GM18505 (cell line): ENCODE results near the gene TTLL6.
"Not testable (repeated sequence)": the region's sequence is repeated elsewhere in the genome, so short reads cannot be mapped to it uniquely, and the experiment has no call there.

Experiments
- ATAC-seq: cut with Tn5 transposase; IDR thresholded peaks from one replicate; pipeline ENCODE4 v1.9.1; 2021; ENCODE audit not compliant: unreplicated experiment
- POLR2A ChIP-seq: IDR thresholded peaks from 4 replicates; pipeline ENCODE4 v1.6.1; 2011; ENCODE audit warnings: borderline replicate concordance; ENCODE audit not compliant: insufficient read depth, insufficient read length; ENCODE audit errors: extremely low read depth

TTLL6 gene

DNA sequence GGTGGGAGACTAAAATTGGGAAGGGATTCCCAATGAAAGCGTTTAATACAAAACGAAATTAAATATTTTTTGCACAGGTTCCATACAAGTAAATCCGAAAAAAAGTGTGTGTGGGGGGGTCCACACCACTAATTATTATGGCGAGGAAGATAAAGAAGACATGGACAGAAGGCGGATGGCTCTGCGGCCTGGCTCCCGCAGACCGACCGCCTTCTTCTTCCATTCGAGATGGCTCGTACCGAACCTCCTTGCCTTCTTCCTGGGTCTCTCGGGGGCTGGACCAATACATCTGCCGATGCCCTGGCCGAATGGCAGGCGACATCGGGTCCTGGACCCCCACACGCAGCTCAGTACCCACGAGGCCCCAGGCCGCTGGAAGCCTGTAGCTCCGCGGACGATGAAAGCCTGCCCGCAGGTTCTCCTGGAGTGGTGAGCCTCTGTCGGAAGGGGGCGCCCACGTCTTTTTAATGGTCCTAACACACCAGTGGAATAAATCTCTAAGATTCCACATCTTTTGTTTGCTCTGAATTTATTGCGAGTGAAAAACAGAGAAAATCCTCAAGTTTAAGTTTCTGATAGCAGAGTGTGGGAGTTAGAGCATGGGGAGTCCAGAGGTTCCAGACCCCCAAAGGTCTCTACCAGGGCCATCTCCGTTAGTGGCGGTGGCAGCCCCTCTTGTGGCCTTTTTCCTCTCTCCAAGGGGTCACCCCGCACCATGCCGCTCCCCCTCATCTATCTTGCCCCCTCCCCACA lies 92.6 kb downstream of the TTLL6 start:
- no peak for TF ChIP-seq POLR2A
- no peak for ATAC-seq

DNA sequence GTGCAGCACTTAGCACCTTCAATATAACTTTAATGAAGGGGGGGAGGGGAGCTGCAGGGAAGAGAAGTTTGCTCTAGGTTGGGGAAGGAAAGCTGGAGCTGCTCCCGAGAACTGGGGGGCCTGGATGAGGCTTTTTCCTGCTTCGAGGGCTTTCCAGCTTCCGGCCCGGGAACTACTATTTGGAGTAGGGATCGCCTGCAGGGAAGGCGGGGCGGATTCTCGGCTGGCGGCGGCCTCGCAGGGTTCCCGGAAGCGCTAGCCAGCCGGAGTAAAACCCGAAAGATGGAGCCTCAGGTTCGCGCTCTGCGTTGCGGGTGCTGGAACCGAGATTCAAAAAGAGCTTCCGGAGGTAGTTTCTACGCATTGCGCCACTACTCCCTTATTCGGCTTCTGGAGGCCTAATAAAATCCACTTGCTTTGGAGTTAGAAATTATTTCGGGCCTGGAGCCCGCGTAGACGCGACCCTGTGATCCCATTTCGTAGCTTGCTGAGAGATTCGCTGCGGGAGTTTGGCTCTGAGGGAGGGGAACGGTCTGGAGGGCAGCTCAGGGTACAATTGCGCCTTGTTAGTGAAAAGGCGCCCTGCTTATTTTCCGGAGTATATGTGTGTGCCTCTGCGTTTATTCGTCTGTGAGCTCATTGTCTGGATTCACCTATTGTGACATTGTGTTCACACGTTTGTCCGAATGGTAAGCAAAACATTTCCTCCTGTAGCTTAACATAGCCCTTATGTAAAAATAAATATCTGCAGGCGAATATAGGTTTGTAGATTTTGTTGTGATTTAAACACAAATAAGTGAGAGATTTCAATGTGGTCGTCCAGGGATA lies 93.4 kb downstream of the TTLL6 start:
- TF ChIP-seq POLR2A: no peak
- ATAC-seq: no peak

DNA sequence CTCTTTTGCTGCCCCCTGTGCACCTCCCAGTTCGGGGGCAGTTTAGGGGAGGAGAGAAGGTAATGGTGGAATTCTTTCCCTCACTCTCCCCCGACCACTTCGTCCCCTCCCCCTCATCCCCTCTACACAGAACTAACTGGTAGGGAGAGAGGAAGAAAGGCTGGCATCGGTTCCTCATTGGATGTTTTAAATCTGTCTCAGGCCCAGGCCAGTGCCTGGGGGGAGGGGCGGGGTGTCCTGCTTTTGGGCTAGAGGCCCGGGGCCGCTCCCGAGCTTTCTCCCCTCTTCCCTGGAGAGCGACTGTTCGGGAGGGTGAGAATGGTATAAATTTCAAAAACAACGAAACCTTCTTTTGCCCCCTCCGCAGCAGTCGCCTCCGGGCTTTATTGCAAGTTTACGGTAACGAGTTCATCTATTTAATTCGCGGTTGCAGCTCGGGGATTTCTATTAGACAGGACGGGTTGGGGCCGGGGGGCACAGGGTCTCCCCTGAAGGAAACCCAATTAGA lies 94.1 kb downstream of the TTLL6 start, which contains the start of gene PRAC2:
TSS of gene PRAC2 (plus strand) at position 271 of the 508 bp plus-strand sequence. CDS start 1,226 bp downstream, outside the sequence.
- ATAC-seq: no peak

DNA sequence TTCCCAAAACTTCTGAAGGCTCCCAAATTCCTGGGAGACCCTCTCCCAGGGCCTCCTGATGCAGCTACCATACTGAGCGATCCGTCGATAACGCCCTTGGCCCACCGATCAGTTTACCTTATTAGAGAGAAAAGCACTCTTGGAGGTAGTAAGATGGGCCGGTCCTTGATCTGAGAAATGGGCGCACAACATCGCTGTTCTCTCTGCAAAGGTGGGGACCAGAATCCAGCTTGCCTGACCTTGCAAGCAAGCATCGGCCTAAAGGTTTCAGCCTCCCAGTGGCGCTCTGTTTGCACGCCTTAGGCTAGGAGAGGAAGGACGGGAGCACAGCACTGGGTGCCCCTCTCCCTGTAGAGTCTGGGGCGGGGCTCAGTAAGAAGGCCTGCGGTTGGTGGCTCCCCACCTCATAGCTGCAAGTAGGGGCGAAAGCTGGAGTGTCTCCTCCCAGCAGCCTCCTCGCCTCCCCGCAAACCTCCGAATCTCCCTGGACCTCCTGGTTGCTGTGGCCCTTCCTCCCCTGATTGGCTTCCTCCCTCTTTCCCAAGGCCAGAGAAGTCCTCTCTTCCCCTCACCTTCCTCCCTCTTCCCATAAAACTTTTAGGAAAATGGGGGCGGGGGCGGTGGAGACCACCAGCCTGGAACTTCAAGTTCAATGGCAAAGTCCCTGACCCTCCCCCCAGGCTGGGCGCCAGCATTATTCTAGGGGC lies 94.7 kb downstream of the TTLL6 start, which contains the start of gene PRAC1:
TSS of gene PRAC1 (minus strand) at position 318 of the 707 bp plus-strand sequence. CDS start at position 192, 126 bp downstream.
- no peak for TF ChIP-seq POLR2A
- no peak for ATAC-seq

More for the DNA sequence above, 94.1 kb downstream of the TTLL6 start, which contains the start of gene PRAC2:
- no peak for TF ChIP-seq POLR2A

DNA sequence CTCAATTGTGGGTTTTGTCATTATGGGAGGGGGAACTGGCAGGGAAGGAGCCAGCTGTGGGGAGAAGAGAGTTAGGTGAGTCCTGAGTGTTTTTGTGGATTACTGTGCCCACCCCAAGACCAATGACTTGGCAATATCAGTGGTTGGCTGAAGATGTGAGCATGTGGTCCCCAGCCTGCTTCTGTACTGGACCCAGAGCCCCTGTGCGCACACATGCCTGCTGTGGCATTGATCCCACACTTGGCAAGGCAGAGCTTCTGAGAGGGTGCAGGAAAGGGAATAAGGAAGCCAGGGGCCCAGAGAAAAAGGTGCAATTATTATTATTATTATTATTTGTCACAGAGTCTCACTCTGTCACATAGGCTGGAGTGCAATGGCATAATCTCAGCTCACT lies 96.0 kb downstream of the TTLL6 start:
- no peak for ATAC-seq
- no peak for TF ChIP-seq POLR2A

DNA sequence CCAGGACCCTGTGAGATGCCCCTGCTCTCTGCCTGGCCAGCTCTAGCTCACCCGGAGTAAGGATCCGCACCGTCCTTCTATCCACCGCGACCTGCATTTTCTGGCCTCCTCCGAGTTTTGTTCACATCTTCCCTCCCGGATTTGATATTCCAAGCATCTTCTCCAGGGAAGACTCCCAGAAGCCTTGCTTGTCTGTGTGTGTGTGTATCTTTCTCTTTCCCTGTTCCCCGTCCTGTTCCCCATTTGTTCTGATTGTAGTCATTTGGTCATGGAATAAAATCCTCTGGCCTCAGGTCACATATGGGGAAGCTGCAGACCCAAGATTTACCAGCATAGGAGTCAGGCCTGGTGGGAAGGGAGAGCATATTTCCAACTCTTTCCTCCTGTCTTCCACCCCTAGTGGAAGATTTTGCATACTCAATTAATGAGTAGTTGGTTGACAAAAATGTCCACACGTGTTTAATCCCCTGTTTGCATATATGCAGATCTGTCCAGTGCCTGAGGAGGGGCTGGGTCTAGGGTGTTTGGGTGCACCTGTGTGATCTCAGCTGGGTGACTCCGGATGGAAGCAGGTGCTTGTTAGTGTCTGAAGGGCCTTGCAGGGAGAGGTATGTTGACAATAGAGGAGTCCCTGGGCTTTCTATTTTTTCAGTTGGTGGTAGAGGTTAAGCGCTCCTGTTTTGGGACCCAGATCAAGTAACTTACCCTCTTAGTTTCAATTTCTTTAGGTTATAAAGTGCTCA lies 96.6 kb downstream of the TTLL6 start:
- ATAC-seq: no peak
- no peak for TF ChIP-seq POLR2A

DNA sequence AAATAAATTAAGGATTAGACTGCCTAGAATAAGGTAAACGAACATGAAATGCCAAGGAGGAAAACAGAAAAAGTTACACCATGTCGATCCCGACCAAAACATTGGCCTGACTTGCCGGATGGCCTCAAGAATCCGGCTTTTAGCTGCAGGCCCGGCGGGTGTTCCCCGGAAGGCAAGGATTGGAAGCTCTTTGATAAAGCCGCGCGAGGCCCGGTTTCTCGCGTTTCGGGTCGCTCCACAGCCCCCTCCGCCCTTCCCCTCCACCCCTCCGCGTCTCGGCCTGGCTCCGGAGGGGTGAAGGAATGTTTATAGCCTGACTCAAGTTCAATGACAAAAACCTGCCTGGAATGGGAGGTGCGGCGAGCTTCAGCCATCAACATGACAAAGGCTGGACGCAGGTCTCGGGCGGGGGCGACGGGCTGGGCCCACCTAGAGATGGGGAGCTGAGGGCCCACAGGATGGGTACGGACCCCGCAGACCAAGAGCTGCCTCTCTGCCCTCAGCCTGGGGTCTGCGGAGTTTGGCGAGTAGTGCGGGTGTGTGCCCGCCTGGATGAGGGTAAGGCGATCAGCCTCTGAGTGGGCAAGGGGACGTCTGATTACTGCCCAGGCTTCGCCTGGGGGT lies 97.3 kb downstream of the TTLL6 start:
- no peak for TF ChIP-seq POLR2A
- no peak for ATAC-seq

DNA sequence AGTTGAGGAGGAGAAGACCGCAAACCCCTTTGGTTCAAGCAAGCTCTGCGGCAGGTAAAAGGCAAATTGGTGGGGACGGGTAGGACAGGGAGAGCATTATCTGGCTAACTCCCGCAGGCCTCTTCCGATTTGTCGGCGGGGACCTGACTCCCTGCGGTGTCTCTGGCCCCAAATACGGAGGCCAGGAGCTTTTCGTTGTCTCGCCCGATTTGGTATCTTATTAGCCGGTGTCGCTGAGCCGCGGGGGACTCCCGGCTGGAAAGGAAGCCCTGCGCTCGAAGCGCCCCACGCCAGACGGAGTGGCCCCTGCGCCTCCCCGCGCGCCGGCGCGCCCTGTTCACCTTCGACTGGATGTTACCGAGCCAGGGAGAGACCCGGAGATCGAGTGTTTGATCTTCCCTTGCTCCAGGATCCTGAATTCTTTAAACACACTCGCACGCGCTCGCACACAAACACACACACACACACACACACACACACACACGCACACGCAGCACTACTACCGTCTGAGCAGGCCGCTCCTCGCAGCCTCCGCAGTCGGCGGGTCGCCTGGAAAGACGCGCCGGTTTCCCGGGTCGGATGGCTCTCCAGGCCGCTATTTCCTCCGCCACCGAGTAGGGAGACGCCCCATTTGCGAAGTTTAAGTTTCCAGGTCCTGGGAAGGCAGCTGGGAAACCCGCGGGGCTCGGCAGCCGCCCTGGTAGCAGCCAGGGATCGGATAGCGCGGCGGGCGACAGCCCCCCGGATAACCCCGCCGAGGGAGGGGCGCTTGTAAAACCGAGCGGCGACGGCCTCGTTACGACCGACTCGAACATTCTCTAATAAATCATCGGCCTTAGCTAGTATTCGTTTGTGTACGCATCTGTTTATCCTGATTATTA lies 98.0 kb downstream of the TTLL6 start:
- ATAC-seq: no peak
- TF ChIP-seq POLR2A: no peak

DNA sequence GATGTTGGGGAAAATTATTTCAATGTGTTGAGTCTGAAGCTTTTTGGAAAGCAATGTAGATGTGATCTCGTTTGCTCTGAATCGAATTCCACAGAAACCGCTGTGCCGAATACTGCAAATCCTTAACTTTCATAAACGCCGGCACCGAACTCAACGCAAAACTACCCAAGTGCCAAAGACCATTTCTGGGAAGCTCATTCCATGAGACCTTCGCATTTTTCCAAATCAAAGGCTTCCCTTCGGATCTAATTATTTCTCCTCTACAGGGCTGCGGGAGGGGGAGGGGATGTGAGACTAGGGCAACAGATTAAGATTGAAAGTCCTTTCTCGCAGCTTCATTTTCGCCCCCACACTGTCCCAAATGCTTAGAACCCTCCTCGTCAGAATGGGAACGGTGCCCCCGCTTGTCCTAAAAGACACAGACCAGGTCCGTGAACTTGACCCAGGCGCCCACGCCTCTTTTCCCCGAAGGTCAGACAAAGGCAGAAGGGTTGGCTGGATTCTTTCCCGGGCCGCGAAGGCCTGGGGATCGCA lies 98.7 kb downstream of the TTLL6 start:
- no peak for ATAC-seq
- no peak for TF ChIP-seq POLR2A

DNA sequence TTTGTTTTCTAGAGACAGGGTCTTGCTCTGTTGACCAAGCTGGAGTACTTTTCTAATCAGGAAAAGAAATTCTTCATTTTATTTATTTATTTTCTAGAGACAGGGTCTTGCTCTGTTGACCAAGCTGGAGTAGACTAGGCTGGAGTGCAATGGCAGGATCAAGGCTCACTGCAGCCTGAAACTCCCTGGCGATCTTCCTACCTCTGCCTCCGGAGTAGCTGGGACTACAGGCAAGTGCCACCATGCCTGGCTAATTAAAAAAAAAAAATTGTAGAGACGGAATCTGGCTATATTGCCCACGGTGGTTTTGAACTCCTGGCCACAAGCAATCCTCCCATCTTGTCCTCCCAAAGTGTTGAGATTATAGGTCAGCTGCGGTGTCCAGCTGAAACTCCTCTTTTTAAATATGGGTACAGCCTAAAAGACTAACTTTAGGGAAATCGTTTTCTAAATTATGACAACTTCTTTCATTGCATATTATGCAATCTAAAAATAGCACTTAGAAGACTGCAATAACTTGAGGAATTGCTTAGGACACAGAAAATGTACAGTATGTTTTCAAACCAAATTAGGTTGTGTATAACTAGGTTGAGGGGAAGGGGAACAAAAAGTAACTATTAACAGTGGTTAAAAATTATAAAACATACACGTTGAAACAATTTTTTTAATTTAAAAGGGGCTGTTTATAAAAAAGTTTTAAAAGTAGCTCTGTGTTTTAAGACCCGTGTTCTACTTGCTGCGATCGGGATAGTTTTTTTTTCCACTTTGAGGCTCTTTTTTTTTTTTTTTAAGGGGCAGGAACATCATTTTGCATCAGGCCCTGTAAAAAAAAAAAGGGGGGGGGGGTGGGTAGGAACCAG lies 99.4 kb downstream of the TTLL6 start:
- TF ChIP-seq POLR2A: no peak
- ATAC-seq: no peak

DNA sequence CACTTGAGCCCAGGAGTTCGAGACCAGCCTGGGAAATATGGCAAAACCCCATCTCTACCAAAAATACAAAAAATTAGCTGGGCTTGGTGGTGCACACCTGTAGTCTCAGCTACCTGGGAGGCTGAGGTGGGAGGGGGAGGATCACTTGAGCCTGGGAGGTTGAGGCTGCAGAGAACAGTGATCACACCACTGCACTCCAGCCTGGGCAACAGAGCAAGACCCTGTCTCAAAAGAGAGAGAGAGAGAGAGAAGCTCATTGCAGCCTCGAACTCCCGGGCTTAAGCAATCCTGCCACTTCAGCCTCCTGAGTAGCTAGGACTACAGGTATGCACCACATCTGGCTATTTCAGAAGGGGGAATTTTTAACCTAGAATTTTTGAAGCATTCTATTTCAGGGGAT lies 100.5 kb downstream of the TTLL6 start:
- not testable (repeated sequence) for ATAC-seq
